ENCODE results near the gene ARHGAP15.
A peak's percentile ranks its signal among the peaks of the same experiment; 100 is the strongest.

Gene ARHGAP15

GRCh38 chr2:143559147-143559546 lies 429.9 kb downstream of the ARHGAP15 start:
- H3K4me3 ChIP-seq (ENCODE audit: low read depth, low read length): no peak overlapping the region
- TF ChIP-seq CTCF (IDR thresholded peaks at IDR 0.05; ENCODE audit: borderline replicate concordance, insufficient read depth, low read depth, low read length): no peak

- TF ChIP-seq CTCF (IDR thresholded peaks at IDR 0.05; ENCODE audit: borderline replicate concordance, insufficient read depth, low read depth, low read length): no peak
- no peak overlapping the region for H3K4me3 ChIP-seq (ENCODE audit: low read depth, low read length)
Observed at GRCh38 chr2:143560724-143561123, 431.5 kb downstream of the ARHGAP15 start.

- H3K4me3 ChIP-seq (ENCODE audit: low read depth, low read length): no peak overlapping the region
- TF ChIP-seq CTCF (IDR thresholded peaks at IDR 0.05; ENCODE audit: borderline replicate concordance, insufficient read depth, low read depth, low read length): no peak
Observed at GRCh38 chr2:143564419-143564818, 435.2 kb downstream of the ARHGAP15 start.

GRCh38 chr2:143571747-143572146 lies 442.5 kb downstream of the ARHGAP15 start:
- TF ChIP-seq CTCF (IDR thresholded peaks at IDR 0.05; ENCODE audit: borderline replicate concordance, insufficient read depth, low read depth, low read length): no peak
- no peak overlapping the region for H3K4me3 ChIP-seq (ENCODE audit: low read depth, low read length)

GRCh38 chr2:143572421-143572820 lies 443.2 kb downstream of the ARHGAP15 start:
- H3K4me3 ChIP-seq (ENCODE audit: low read depth, low read length): no peak overlapping the region
- no peak for TF ChIP-seq CTCF (IDR thresholded peaks at IDR 0.05; ENCODE audit: borderline replicate concordance, insufficient read depth, low read depth, low read length)

GRCh38 chr2:143574069-143574468 lies 444.9 kb downstream of the ARHGAP15 start:
- TF ChIP-seq CTCF (IDR thresholded peaks at IDR 0.05; ENCODE audit: borderline replicate concordance, insufficient read depth, low read depth, low read length): no peak
- no peak overlapping the region for H3K4me3 ChIP-seq (ENCODE audit: low read depth, low read length)

GRCh38 chr2:143575340-143575739 lies 446.1 kb downstream of the ARHGAP15 start:
- no peak overlapping the region for H3K4me3 ChIP-seq (ENCODE audit: low read depth, low read length)
- peak; percentile 34; the same call in 1 of the 2 replicates for TF ChIP-seq CTCF (IDR thresholded peaks at IDR 0.05; ENCODE audit: borderline replicate concordance, insufficient read depth, low read depth, low read length)

All from GM12875 (cell line).